Measurements from ENCODE around the gene SASS6. TPM values are rescaled to one million over a fixed set of nuclear protein-coding genes. Genes with fewer than 3 reads are reported as not detected.
"Not testable (repeated sequence)": the region's sequence is repeated elsewhere in the genome, so short reads cannot be mapped to it uniquely, and the experiment has no call there.

The SASS6 gene
- total RNA-seq, 1 donor from 2014 or later, result 4.5 TPM

DNA sequence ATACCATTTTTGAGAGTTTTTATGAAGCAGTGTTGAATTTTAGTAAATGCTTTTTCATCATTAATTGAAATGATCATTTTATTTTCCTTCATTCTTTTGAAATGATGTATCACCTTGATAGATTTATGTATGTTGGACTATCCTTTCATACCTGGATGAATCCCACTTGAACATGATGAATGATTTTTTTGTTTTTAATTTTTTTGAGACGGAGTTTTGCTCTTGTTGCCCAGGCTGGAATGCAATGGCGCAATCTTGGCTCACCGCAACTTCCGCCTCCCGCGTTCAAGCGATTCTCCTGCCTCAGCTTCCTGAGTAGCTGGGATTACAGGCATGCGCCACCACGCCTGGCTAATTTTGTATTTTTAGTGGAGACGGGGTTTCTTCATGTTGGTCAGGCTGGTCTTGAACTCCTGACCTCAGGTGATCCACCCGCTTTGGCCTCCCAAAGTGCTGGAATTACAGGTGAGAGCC lies 85.5 kb downstream of the SASS6 start:
- not testable (repeated sequence) for DNase-seq (ENCODE audit: low read depth)

DNA sequence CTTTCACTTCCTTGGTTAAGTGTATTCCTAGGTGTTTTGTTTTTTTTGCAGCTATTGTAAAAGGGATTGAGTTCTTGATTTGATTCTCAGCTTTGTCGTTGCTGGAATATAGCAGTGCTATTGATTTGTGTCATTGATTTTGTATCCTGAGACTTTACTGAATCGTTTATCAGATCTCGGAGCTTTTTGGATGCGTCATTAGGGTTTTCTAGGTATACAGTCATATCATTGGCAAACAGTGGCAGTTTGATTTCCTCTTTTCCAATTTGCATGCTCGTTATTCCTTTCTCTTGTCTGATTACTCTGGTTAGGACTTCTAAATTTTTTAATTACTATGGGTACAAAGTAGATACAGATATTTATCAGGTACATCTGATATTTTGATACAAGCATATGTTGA lies 87.5 kb downstream of the SASS6 start:
- no peak for DNase-seq (ENCODE audit: low read depth)

DNA sequence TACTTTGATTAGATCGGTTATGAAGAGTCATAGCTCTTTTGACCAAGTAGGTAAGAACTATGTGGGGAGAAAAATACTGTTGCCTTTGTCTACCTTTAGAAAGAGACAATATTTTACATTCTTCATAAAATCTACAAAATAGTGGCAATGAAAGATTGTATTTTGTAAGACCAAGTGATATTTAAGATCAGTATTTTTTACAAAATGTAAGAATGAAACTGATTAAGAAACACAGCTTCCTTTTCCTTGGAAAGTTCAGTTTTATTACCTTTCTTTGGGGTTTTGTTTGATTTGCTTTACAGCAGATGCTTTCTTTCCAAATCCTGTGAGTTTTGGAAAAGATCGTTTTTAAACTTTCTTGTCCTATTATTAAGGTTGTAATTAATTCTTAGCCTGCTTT lies 93.1 kb downstream of the SASS6 start:
- DNase-seq (ENCODE audit: low read depth), result no peak

- peak; percentile 51 for DNase-seq (ENCODE audit: low read depth)
Measured at GRCh38 chr1:100038660-100039287, 94.0 kb downstream of the SASS6 start.

GRCh38 chr1:100037927-100038659 lies 94.6 kb downstream of the SASS6 start:
- peak; percentile 54 for DNase-seq (ENCODE audit: low read depth)

DNA sequence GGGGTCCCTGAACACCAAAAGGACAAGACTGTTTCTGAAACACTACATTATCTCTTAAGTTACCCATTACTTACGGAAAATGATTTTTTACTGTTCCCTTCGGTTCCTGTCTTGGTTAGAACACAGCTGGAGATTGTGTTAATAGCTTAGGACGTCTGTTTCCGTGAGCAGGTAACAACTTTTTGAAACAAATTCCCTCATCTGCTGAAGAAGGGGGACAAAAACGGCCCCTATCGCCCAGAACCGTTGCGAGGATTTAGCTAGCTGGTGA lies 95.1 kb downstream of the SASS6 start:
- no peak for DNase-seq (ENCODE audit: low read depth)

GRCh38 chr1:100036718-100037655 lies 95.7 kb downstream of the SASS6 start:
- DNase-seq (ENCODE audit: low read depth), result peak; percentile 72

- DNase-seq (ENCODE audit: low read depth), result no peak
Measured at GRCh38 chr1:100035214-100035613, 97.5 kb downstream of the SASS6 start.

DNA sequence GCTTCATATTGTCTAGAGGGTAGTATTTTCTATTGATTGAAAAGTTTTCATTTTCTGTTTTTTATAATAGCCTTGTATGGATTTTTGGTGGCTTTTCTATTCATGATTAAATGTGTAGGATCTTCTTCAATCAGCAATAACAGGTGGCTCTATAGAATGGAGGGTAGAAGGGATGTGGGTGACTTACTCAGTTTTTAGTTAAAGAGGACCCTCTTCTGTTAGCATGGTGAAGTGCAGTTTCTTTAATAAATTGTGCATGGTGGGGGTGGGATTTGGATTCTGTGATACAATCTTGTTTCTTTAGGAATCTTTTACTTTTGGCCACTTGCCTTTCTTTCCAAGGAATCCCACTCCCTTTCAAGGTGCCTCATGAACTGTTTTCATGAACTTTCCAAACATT lies 98.3 kb downstream of the SASS6 start:
- DNase-seq (ENCODE audit: low read depth), result peak; percentile 37

Other genes with a start within 250 kb of the SASS6 start
- 29.0 and 40.6 TPM in 2 replicates for gene SLC35A3, start 162.9 kb downstream of the SASS6 start, total RNA-seq
- gene TRMT13, start 233 bp upstream of the SASS6 start, total RNA-seq, result 9.4 and 20.2 TPM in 2 replicates
- gene LRRC39, start 45.3 kb upstream of the SASS6 start, total RNA-seq, result 0.20 TPM in 1 of 2 replicates, not detected in the other
- 8.7 and 22.1 TPM in 2 replicates for gene DBT, start 116.9 kb upstream of the SASS6 start, total RNA-seq
- 44.2 and 60.1 TPM in 2 replicates for gene RTCA, start 133.3 kb upstream of the SASS6 start, total RNA-seq
- 6.5 and 9.6 TPM in 2 replicates for gene CDC14A, start 219.6 kb upstream of the SASS6 start, total RNA-seq

All from renal cortical epithelial cell (primary cell).